Thymus (tissue), 11 donors: ENCODE results near the gene RAD23B. TPM values are rescaled to one million over a fixed set of nuclear protein-coding genes. Genes with fewer than 3 reads are reported as not detected.

Source experiments
- DNase-seq, 9 donors: peaks; one replicate each; pipeline ENCODE4 v3.0.0-alpha.2; 2013; ENCODE audit warnings: low spot score in 9 of 9, low read depth in 6 of 9, missing footprints in 1 of 9
- H3K27ac ChIP-seq, 2 donors: one replicate each; pipeline ENCODE4 v1.5.1; 2013; ENCODE audit warnings: control low read depth in 1 of 2, low read depth in 1 of 2, low read length in 1 of 2, mild to moderate bottlenecking in 1 of 2, moderate library complexity in 1 of 2
- H3K27me3 ChIP-seq, 2 donors: one replicate each; pipeline ENCODE4 v1.5.1; 2013; ENCODE audit warnings: low read length in 1 of 2; ENCODE audit not compliant: control insufficient read depth in 2 of 2, insufficient read depth in 1 of 2
- H3K36me3 ChIP-seq, 2 donors: one replicate each; pipeline ENCODE4 v1.5.1; 2013; ENCODE audit warnings: low read length in 1 of 2, mild to moderate bottlenecking in 1 of 2, moderate library complexity in 1 of 2; ENCODE audit not compliant: control insufficient read depth in 2 of 2, insufficient read depth in 2 of 2
- H3K4me1 ChIP-seq, 2 donors: one replicate each; pipeline ENCODE4 v1.5.1; 2013; ENCODE audit warnings: low read length in 2 of 2; ENCODE audit not compliant: control insufficient read depth in 2 of 2, insufficient read depth in 2 of 2
- H3K4me3 ChIP-seq, 2 donors: one replicate each; pipeline ENCODE4 v1.5.1; 2013; ENCODE audit warnings: low read length in 2 of 2, control low read depth in 1 of 2, mild to moderate bottlenecking in 1 of 2
- H3K9me3 ChIP-seq, 2 donors: one replicate each; pipeline ENCODE4 v1.5.1; 2013; ENCODE audit warnings: low read length in 1 of 2, mild to moderate bottlenecking in 1 of 2; ENCODE audit not compliant: control insufficient read depth in 2 of 2, insufficient read depth in 1 of 2
- WGBS: extraction: QIAGEN DNeasy Blood & Tissue Kit; methylation state at CpG from one replicate; pipeline ENCODE4 v1.1.7; 2013; 5-methylcytosine and 5-hydroxymethylcytosine counted together
- polyA plus RNA-seq: library from polyadenylated mRNA; stranded (reverse); fragments of 200-250 nt; gene quantifications from one replicate; pipeline ENCODE4 v1.2.3, GENCODE V29; 2013
- total RNA-seq: library from RNA; stranded (reverse); fragments of 120-200 nt; gene quantifications from one replicate; pipeline ENCODE4 v1.2.4, GENCODE V29; 2013
- donor health status: healthy.

RAD23B gene
- total and polyA plus RNA-seq, 2 donors = 40.7 to 51.4 TPM

- peaks cover 32 to 46% of the 10 kb centered on the region in 2 donors for H3K36me3 ChIP-seq
- H3K27me3 ChIP-seq = no peaks in the 10 kb centered on the region
- WGBS = 98% methylated on average over 2 of the region's 2 CpGs
- H3K4me1 ChIP-seq = no peaks in the 10 kb centered on the region
- no peaks in the 10 kb centered on the region for H3K9me3 ChIP-seq
- no peak overlapping the region for H3K27ac ChIP-seq
- H3K4me3 ChIP-seq = no peak overlapping the region
- no peak for DNase-seq
Measured at GRCh38 chr9:107333363-107333762, 50.3 kb downstream of the RAD23B start.

GRCh38 chr9:107334103-107334776, 51.2 kb downstream of the RAD23B start:
- H3K27me3 ChIP-seq = no peaks in the 10 kb centered on the region
- peaks cover 32 to 41% of the 10 kb centered on the region in 2 donors for H3K36me3 ChIP-seq
- DNase-seq = no peak
- H3K4me1 ChIP-seq = no peaks in the 10 kb centered on the region
- H3K9me3 ChIP-seq = no peaks in the 10 kb centered on the region
- WGBS = 98% methylated on average over 4 of the region's 4 CpGs
- no peak overlapping the region for H3K4me3 ChIP-seq
- H3K27ac ChIP-seq = no peak overlapping the region

GRCh38 chr9:107335331-107335730, 52.3 kb downstream of the RAD23B start:
- H3K4me1 ChIP-seq = no peaks in the 10 kb centered on the region
- no peak overlapping the region for H3K4me3 ChIP-seq
- no peaks in the 10 kb centered on the region for H3K9me3 ChIP-seq
- DNase-seq = no peak
- 97% methylated on average over 3 of the region's 3 CpGs for WGBS
- H3K27ac ChIP-seq = no peak overlapping the region
- H3K27me3 ChIP-seq = no peaks in the 10 kb centered on the region
- peaks cover 32 to 33% of the 10 kb centered on the region in 2 donors for H3K36me3 ChIP-seq

- H3K4me1 ChIP-seq = peaks cover 0 to 2% of the 10 kb centered on the region in 2 donors
- DNase-seq = no peak
- WGBS = 92% methylated on average over 6 of the region's 6 CpGs
- H3K36me3 ChIP-seq = peaks cover 26 to 29% of the 10 kb centered on the region in 2 donors
- no peak overlapping the region for H3K27ac ChIP-seq
- H3K9me3 ChIP-seq = no peaks in the 10 kb centered on the region
- H3K4me3 ChIP-seq = no peak overlapping the region
- no peaks in the 10 kb centered on the region for H3K27me3 ChIP-seq
Measured at GRCh38 chr9:107336718-107337360, 53.8 kb downstream of the RAD23B start.

GRCh38 chr9:107337676-107338590, 54.9 kb downstream of the RAD23B start:
- H3K36me3 ChIP-seq = peaks cover 19 to 23% of the 10 kb centered on the region in 2 donors

GRCh38 chr9:107338911-107339659, 56.0 kb downstream of the RAD23B start:
- DNase-seq = no peak
- Histone ChIP-seq H3K4me3 (no peak overlapping the region), H3K27me3 (no peaks in the 10 kb centered on the region), H3K9me3 (no peaks in the 10 kb centered on the region), H3K36me3 (peaks cover 8 to 11% of the 10 kb centered on the region in 2 donors), H3K27ac (no peak overlapping the region), H3K4me1 (peaks cover 0 to 2% of the 10 kb centered on the region in 2 donors)
- WGBS = 98% methylated on average over 7 of the region's 7 CpGs

More at GRCh38 chr9:107337676-107338590, 54.9 kb downstream of the RAD23B start:
- Histone ChIP-seq H3K9me3 (no peaks in the 10 kb centered on the region), H3K27ac (no peak overlapping the region), H3K4me3 (no peak overlapping the region), H3K27me3 (no peaks in the 10 kb centered on the region), H3K4me1 (peaks cover 0 to 2% of the 10 kb centered on the region in 2 donors)
- WGBS = 96% methylated on average over 16 of the region's 16 CpGs
- DNase-seq = no peak

DNA sequence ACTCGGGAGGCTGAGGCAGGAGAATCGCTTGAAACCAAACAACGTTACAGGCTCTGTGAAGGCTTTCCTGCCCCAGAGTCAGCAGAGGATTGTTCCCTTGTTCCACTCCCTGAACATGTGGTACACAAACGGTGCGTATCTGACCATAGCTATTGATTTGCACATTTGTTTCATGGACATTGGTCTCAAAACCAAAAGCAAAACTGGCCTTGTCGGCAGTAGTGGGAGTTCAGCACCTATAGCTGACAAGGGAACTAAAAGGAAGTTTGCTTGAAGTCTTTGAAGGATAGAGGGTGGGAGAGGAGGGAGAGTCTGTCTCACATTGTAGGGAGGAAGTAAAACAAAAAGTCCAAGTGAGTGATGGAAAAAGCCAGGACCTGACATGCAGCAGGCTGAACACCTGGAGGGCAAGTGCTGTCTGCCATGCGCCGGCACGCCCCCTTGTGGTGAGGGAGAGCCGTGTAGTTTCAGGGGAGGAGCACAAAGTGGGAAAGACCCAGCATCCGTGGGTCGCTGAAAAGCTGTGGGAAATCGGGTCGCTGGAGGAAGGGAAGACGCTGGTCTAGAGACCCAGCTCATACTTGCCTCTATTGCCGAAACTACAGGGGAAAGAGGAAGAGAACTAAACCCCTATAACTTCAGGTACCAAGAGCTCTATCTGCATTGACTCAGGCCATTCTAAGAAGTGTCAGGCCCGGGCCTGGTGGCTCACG, 58.0 kb downstream of the RAD23B start:
- peak; percentile 51 to 82 (median 61) for DNase-seq
- 43% methylated on average over 18 of the region's 18 CpGs for WGBS
- Histone ChIP-seq H3K4me1 (peaks cover 11 to 12% of the 10 kb centered on the region in 2 donors), H3K36me3 (peaks cover 2 to 7% of the 10 kb centered on the region in 2 donors), H3K27me3 (no peaks in the 10 kb centered on the region), H3K4me3 (no peak overlapping the region), H3K9me3 (no peaks in the 10 kb centered on the region), H3K27ac (peak overlapping the region in 1 of 2 donors; percentile 26)

DNA sequence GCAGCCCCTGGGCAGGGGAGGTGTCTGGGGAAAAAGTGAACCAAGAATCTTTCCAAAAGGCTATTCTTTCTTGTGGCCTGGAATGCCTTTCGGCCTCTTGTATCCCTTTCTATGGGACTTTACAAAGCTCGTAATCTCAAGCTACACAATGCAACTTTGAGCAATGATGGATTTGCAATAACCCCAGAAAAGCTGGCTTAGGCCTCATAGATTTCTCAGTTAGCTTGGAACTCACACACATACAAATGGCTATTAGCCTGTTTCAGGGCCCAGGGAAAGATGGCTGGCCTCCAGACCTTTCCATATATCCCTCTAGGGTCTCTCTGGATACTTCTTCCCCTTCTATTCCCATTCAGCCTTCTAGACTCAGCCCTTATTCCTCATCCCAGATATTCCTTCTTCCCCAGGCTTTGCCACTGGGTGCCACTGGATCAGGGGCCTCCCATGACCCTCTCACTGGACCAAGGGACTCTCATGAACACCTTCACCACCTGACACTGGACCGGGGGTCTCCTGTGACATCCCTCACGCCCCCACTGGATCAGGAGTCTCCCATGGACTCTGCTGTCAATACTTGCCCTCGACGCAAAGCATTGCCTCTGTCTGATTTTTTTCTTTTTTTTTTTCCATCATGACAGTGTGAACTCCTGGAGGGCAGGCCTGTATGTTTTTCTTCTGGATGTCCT, 59.5 kb downstream of the RAD23B start:
- Histone ChIP-seq H3K27ac (no peak overlapping the region), H3K4me1 (peaks cover 11 to 12% of the 10 kb centered on the region in 2 donors), H3K36me3 (peaks cover 0 to 7% of the 10 kb centered on the region in 2 donors), H3K4me3 (no peak overlapping the region), H3K27me3 (no peaks in the 10 kb centered on the region), H3K9me3 (no peaks in the 10 kb centered on the region)
- DNase-seq = no peak
- 98% methylated on average over 6 of the region's 6 CpGs for WGBS
